Measurements from ENCODE around the gene UBC.
A peak's percentile ranks its signal among the peaks of the same experiment; 100 is the strongest.

Gene UBC

GRCh38 chr12:124914392-124915238 is at the start of gene UBC:
UBC (minus strand) TSS chr12:124914650; CDS start chr12:124913771, 879 bp downstream.
- DNase-seq (ENCODE audit: low read depth in 2 of 2) = peak; percentile 81 to 91

GRCh38 chr12:124963211-124963610 is 48.8 kb upstream of the UBC start:
- no peak for DNase-seq (ENCODE audit: low read depth in 2 of 2)

GRCh38 chr12:124961055-124961454 is 46.6 kb upstream of the UBC start:
- DNase-seq (ENCODE audit: low read depth in 2 of 2) = no peak

- DNase-seq (ENCODE audit: low read depth in 2 of 2) = no peak
These were observed 42.1 kb upstream of the UBC start for GRCh38 chr12:124956571-124956970.

- DNase-seq (ENCODE audit: low read depth in 2 of 2) = no peak
These were observed 40.3 kb upstream of the UBC start for GRCh38 chr12:124954771-124955170.

GRCh38 chr12:124953689-124954405 is 39.4 kb upstream of the UBC start:
- DNase-seq (ENCODE audit: low read depth in 2 of 2) = no peak

- no peak for DNase-seq (ENCODE audit: low read depth in 2 of 2)
These were observed 38.4 kb upstream of the UBC start for GRCh38 chr12:124952801-124953200.

- DNase-seq (ENCODE audit: low read depth in 2 of 2) = no peak
These were observed 37.8 kb upstream of the UBC start for GRCh38 chr12:124952295-124952694.

GRCh38 chr12:124949779-124950728 is 35.6 kb upstream of the UBC start:
- DNase-seq (ENCODE audit: low read depth in 2 of 2) = no peak

- DNase-seq (ENCODE audit: low read depth in 2 of 2) = no peak
These were observed 34.6 kb upstream of the UBC start for GRCh38 chr12:124949066-124949465.

- DNase-seq (ENCODE audit: low read depth in 2 of 2) = no peak
These were observed 33.3 kb upstream of the UBC start for GRCh38 chr12:124947561-124948398.

- no peak for DNase-seq (ENCODE audit: low read depth in 2 of 2)
These were observed 32.6 kb upstream of the UBC start for GRCh38 chr12:124947013-124947412.

GRCh38 chr12:124946447-124946793 is 32.0 kb upstream of the UBC start:
- DNase-seq (ENCODE audit: low read depth in 2 of 2) = no peak

- DNase-seq (ENCODE audit: low read depth in 2 of 2) = no peak
These were observed 26.7 kb upstream of the UBC start for GRCh38 chr12:124941170-124941527.

- peak; percentile 66 to 71 for DNase-seq (ENCODE audit: low read depth in 2 of 2)
These were observed 26.1 kb upstream of the UBC start for GRCh38 chr12:124940393-124941169.

GRCh38 chr12:124940143-124940392 is 25.6 kb upstream of the UBC start:
- DNase-seq (ENCODE audit: low read depth in 2 of 2) = no peak

GRCh38 chr12:124939421-124940142 is 25.1 kb upstream of the UBC start:
- DNase-seq (ENCODE audit: low read depth in 2 of 2) = peak; percentile 85 to 90

- DNase-seq (ENCODE audit: low read depth in 2 of 2) = no peak
These were observed 24.6 kb upstream of the UBC start for GRCh38 chr12:124939079-124939420.

GRCh38 chr12:124938587-124938986 is 24.1 kb upstream of the UBC start:
- no peak for DNase-seq (ENCODE audit: low read depth in 2 of 2)

GRCh38 chr12:124938108-124938507 is 23.7 kb upstream of the UBC start:
- no peak for DNase-seq (ENCODE audit: low read depth in 2 of 2)

All from stimulated activated CD4-positive, alpha-beta T cell treated with anti-CD3 and anti-CD28 coated beads, Interleukin-1b, Interleukin-23, amount 100 ng/mL, for 4 hours (primary cell).